Stimulated activated CD8-positive, alpha-beta memory T cell treated with anti-CD3 and anti-CD28 coated beads, Interleukin-15, amount 100 ng/mL, for 1 hour (primary cell): ENCODE results near the gene GBF1.
"Not testable (repeated sequence)": the region's sequence is repeated elsewhere in the genome, so short reads cannot be mapped to it uniquely, and the experiment has no call there.

Source experiments
- DNase-seq: peaks from one replicate; pipeline ENCODE4 v3.0.0-alpha.2; 2020; ENCODE audit warnings: low read depth

Gene GBF1

GRCh38 chr10:102267748-102268147 is 22.4 kb downstream of the GBF1 start:
- no peak for DNase-seq

GRCh38 chr10:102268375-102268888 is 23.1 kb downstream of the GBF1 start:
- DNase-seq = no peak

GRCh38 chr10:102269017-102269416 is 23.7 kb downstream of the GBF1 start:
- DNase-seq = no peak

GRCh38 chr10:102274062-102274461 is 28.7 kb downstream of the GBF1 start:
- no peak for DNase-seq

GRCh38 chr10:102275343-102275742 is 30.0 kb downstream of the GBF1 start:
- no peak for DNase-seq

GRCh38 chr10:102279104-102279503 is 33.8 kb downstream of the GBF1 start:
- no peak for DNase-seq

GRCh38 chr10:102280397-102281101 is 35.2 kb downstream of the GBF1 start:
- DNase-seq = no peak

- DNase-seq = no peak
Observed at GRCh38 chr10:102281102-102281487, 35.8 kb downstream of the GBF1 start.

- no peak for DNase-seq
Observed at GRCh38 chr10:102283488-102283887, 38.2 kb downstream of the GBF1 start.

- DNase-seq = no peak
Observed at GRCh38 chr10:102283890-102284289, 38.6 kb downstream of the GBF1 start.

GRCh38 chr10:102284531-102284930 is 39.2 kb downstream of the GBF1 start:
- no peak for DNase-seq

- DNase-seq = no peak
Observed at GRCh38 chr10:102285133-102285532, 39.8 kb downstream of the GBF1 start.

- no peak for DNase-seq
Observed at GRCh38 chr10:102286216-102286615, 40.9 kb downstream of the GBF1 start.

GRCh38 chr10:102287538-102287937 is 42.2 kb downstream of the GBF1 start:
- no peak for DNase-seq

- no peak for DNase-seq
Observed at GRCh38 chr10:102287991-102288390, 42.7 kb downstream of the GBF1 start.

GRCh38 chr10:102289356-102289755 is 44.0 kb downstream of the GBF1 start:
- DNase-seq = no peak

GRCh38 chr10:102289840-102290239 is 44.5 kb downstream of the GBF1 start:
- no peak for DNase-seq

GRCh38 chr10:102291221-102291905 is 46.0 kb downstream of the GBF1 start:
- no peak for DNase-seq

GRCh38 chr10:102297101-102297500 is 51.8 kb downstream of the GBF1 start:
- no peak for DNase-seq

- DNase-seq = no peak
Observed at GRCh38 chr10:102298899-102299298, 53.6 kb downstream of the GBF1 start.

- no peak for DNase-seq
Observed at GRCh38 chr10:102299873-102300272, 54.5 kb downstream of the GBF1 start.

GRCh38 chr10:102300278-102300843 is 55.0 kb downstream of the GBF1 start:
- DNase-seq = no peak

GRCh38 chr10:102300912-102301311 is 55.6 kb downstream of the GBF1 start:
- not testable (repeated sequence) for DNase-seq
